HUES48 (cell line): ENCODE data around the gene LARP1B.
"Not testable (repeated sequence)": the region's sequence is repeated elsewhere in the genome, so short reads cannot be mapped to it uniquely, and the experiment has no call there.

Experiments used
- H3K27ac ChIP-seq: one replicate; pipeline ENCODE4 v1.7.0; 2013; ENCODE audit warnings: low read depth, low read length, inconsistent platforms
- H3K27me3 ChIP-seq: 2 replicates; pipeline ENCODE4 v1.6.1; 2013; ENCODE audit warnings: mild to moderate bottlenecking, low read length; ENCODE audit not compliant: control insufficient read depth, insufficient read depth
- H3K36me3 ChIP-seq: 2 replicates; pipeline ENCODE4 v1.6.1; 2013; ENCODE audit warnings: low read length; ENCODE audit not compliant: control insufficient read depth, insufficient read depth
- H3K4me1 ChIP-seq: 2 replicates; pipeline ENCODE4 v1.6.1; 2013; ENCODE audit warnings: mild to moderate bottlenecking, low read length; ENCODE audit not compliant: control insufficient read depth, insufficient read depth
- H3K4me3 ChIP-seq: 2 replicates; pipeline ENCODE4 v1.5.1; 2013; ENCODE audit warnings: mild to moderate bottlenecking, low read depth, low read length
- H3K9ac ChIP-seq: 2 replicates; pipeline ENCODE4 v1.6.1; 2013; ENCODE audit warnings: mild to moderate bottlenecking, low read depth, low read length, moderate library complexity
- H3K9me3 ChIP-seq: 2 replicates; pipeline ENCODE4 v1.6.1; 2013; ENCODE audit warnings: low read length; ENCODE audit not compliant: control insufficient read depth, insufficient read depth

LARP1B gene

GRCh38 chr4:128225148-128225547 lies 164.0 kb downstream of the LARP1B start:
- no peaks in the 10 kb centered on the region for H3K9me3 ChIP-seq
- H3K4me1 ChIP-seq: no peaks in the 10 kb centered on the region
- H3K27ac ChIP-seq: no peak overlapping the region
- H3K9ac ChIP-seq: no peak overlapping the region
- H3K27me3 ChIP-seq: no peaks in the 10 kb centered on the region
- no peak overlapping the region for H3K4me3 ChIP-seq
- H3K36me3 ChIP-seq: no peaks in the 10 kb centered on the region

GRCh38 chr4:128227991-128228571 lies 167.0 kb downstream of the LARP1B start:
- no peaks in the 10 kb centered on the region for H3K4me1 ChIP-seq
- H3K4me3 ChIP-seq: no peak overlapping the region
- H3K36me3 ChIP-seq: no peaks in the 10 kb centered on the region
- no peak overlapping the region for H3K9ac ChIP-seq
- no peaks in the 10 kb centered on the region for H3K27me3 ChIP-seq
- H3K27ac ChIP-seq: no peak overlapping the region
- H3K9me3 ChIP-seq: no peaks in the 10 kb centered on the region

- no peak overlapping the region for H3K4me3 ChIP-seq
- no peaks in the 10 kb centered on the region for H3K36me3 ChIP-seq
- H3K9ac ChIP-seq: no peak overlapping the region
- H3K4me1 ChIP-seq: no peaks in the 10 kb centered on the region
- H3K27me3 ChIP-seq: no peaks in the 10 kb centered on the region
- no peak overlapping the region for H3K27ac ChIP-seq
- H3K9me3 ChIP-seq: no peaks in the 10 kb centered on the region
Measured at GRCh38 chr4:128228845-128229795, 168.0 kb downstream of the LARP1B start.

GRCh38 chr4:128232719-128233118 lies 171.6 kb downstream of the LARP1B start:
- Histone ChIP-seq H3K27ac (no peak overlapping the region), H3K9me3 (no peaks in the 10 kb centered on the region), H3K36me3 (no peaks in the 10 kb centered on the region), H3K27me3 (no peaks in the 10 kb centered on the region), H3K4me1 (no peaks in the 10 kb centered on the region), H3K9ac (no peak overlapping the region), H3K4me3 (no peak overlapping the region)

- Histone ChIP-seq H3K9ac (no peak overlapping the region), H3K27me3 (no peaks in the 10 kb centered on the region), H3K36me3 (no peaks in the 10 kb centered on the region)
Measured at GRCh38 chr4:128234836-128235235, 173.7 kb downstream of the LARP1B start.

GRCh38 chr4:128241019-128241418 lies 179.9 kb downstream of the LARP1B start:
- no peak overlapping the region for H3K4me3 ChIP-seq
- no peaks in the 10 kb centered on the region for H3K36me3 ChIP-seq
- no peak overlapping the region for H3K27ac ChIP-seq
- H3K27me3 ChIP-seq: no peaks in the 10 kb centered on the region
- peaks cover 6% of the 10 kb centered on the region; the same call in 1 of the 2 replicates for H3K9me3 ChIP-seq
- H3K9ac ChIP-seq: no peak overlapping the region
- H3K4me1 ChIP-seq: no peaks in the 10 kb centered on the region

More at GRCh38 chr4:128234836-128235235, 173.7 kb downstream of the LARP1B start:
- Histone ChIP-seq H3K4me3 (no peak overlapping the region), H3K9me3 (no peaks in the 10 kb centered on the region), H3K27ac (no peak overlapping the region), H3K4me1 (no peaks in the 10 kb centered on the region)

- Histone ChIP-seq H3K27me3 (no peaks in the 10 kb centered on the region), H3K27ac (no peak overlapping the region), H3K4me1 (no peaks in the 10 kb centered on the region), H3K36me3 (no peaks in the 10 kb centered on the region), H3K9me3 (peaks cover 9% of the 10 kb centered on the region), H3K4me3 (no peak overlapping the region), H3K9ac (no peak overlapping the region)
Measured at GRCh38 chr4:128241425-128241913, 180.4 kb downstream of the LARP1B start.

- Histone ChIP-seq H3K36me3 (no peaks in the 10 kb centered on the region), H3K27me3 (no peaks in the 10 kb centered on the region), H3K4me1 (no peaks in the 10 kb centered on the region), H3K9ac (no peak overlapping the region), H3K4me3 (no peak overlapping the region), H3K9me3 (peaks cover 14% of the 10 kb centered on the region), H3K27ac (no peak overlapping the region)
Measured at GRCh38 chr4:128241981-128242380, 180.9 kb downstream of the LARP1B start.

GRCh38 chr4:128242601-128243000 lies 181.5 kb downstream of the LARP1B start:
- H3K27ac ChIP-seq: no peak overlapping the region
- H3K27me3 ChIP-seq: no peaks in the 10 kb centered on the region
- no peaks in the 10 kb centered on the region for H3K36me3 ChIP-seq

GRCh38 chr4:128244379-128244778 lies 183.3 kb downstream of the LARP1B start:
- H3K36me3 ChIP-seq: no peaks in the 10 kb centered on the region
- H3K27me3 ChIP-seq: no peaks in the 10 kb centered on the region
- no peaks in the 10 kb centered on the region for H3K4me1 ChIP-seq
- no peak overlapping the region for H3K9ac ChIP-seq
- H3K27ac ChIP-seq: no peak overlapping the region
- peaks cover 34% of the 10 kb centered on the region for H3K9me3 ChIP-seq
- no peak overlapping the region for H3K4me3 ChIP-seq

More at GRCh38 chr4:128242601-128243000, 181.5 kb downstream of the LARP1B start:
- Histone ChIP-seq H3K9ac (no peak overlapping the region), H3K4me3 (no peak overlapping the region), H3K4me1 (no peaks in the 10 kb centered on the region), H3K9me3 (peaks cover 19% of the 10 kb centered on the region)

GRCh38 chr4:128245391-128245790 lies 184.3 kb downstream of the LARP1B start:
- H3K36me3 ChIP-seq, H3K27ac ChIP-seq, H3K9ac ChIP-seq, H3K4me1 ChIP-seq, H3K4me3 ChIP-seq, H3K27me3 ChIP-seq: not testable (repeated sequence)
- peaks cover 43% of the 10 kb centered on the region for H3K9me3 ChIP-seq
